Activated CD8-positive, alpha-beta memory T cell treated with anti-CD3 and anti-CD28 coated beads, Interleukin-2, amount 50 U/mL, for 4 hours (primary cell): ENCODE results near the gene CCT5.
"Not testable (repeated sequence)": the region's sequence is repeated elsewhere in the genome, so short reads cannot be mapped to it uniquely, and the experiment has no call there.

Source experiments
- DNase-seq: peaks from one replicate; pipeline ENCODE4 v3.0.0-alpha.2; 2020

The CCT5 gene

DNA sequence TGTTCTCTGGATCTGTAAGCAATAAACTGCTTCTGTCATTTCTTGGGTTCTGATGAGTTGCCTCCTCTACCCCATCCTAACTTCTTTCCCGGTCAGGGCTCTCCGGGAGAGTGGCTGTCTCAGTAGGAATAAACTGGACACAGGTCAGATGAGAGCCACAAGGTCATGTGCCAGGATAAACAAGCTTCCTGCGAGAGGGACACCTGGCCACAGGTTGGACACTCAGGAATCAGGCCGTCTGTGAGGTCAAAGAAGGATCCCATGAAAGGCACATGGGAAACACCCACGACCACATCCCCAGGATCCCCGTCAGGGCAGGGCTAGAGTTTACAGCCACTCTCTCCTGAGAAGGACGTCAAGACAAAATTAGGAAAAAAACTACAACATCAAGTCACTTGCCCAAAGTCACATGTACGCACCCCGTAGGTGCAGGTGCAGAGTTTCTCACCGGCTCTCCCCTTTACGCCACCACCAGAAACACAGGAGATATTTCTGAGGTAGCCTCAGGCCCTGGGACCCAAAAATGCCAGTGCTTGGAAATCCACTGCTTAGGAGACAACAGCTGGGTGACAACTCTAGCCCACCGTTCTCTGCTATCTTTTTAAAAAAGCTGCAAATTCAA is 28.7 kb downstream of the CCT5 start:
- no peak for DNase-seq

DNA sequence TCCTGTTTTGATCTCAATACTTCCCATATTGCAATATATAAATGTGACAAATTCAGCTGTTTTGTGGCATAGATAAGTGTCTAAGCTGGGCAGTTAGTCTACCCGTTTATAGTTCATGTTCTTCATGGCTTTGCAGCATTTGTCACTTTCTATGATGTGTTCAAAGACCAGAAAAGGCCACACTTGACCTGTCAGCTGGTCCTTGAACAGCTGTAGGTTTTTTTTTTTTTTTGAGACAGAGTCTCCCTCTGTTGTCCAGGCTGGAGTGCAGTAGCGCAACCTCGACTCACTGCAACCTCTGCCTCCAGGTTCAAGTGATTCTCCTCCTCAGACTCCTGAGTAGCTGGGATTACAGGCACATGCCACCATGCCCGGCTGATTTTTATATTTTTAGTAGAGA is 29.2 kb downstream of the CCT5 start:
- DNase-seq: no peak

DNA sequence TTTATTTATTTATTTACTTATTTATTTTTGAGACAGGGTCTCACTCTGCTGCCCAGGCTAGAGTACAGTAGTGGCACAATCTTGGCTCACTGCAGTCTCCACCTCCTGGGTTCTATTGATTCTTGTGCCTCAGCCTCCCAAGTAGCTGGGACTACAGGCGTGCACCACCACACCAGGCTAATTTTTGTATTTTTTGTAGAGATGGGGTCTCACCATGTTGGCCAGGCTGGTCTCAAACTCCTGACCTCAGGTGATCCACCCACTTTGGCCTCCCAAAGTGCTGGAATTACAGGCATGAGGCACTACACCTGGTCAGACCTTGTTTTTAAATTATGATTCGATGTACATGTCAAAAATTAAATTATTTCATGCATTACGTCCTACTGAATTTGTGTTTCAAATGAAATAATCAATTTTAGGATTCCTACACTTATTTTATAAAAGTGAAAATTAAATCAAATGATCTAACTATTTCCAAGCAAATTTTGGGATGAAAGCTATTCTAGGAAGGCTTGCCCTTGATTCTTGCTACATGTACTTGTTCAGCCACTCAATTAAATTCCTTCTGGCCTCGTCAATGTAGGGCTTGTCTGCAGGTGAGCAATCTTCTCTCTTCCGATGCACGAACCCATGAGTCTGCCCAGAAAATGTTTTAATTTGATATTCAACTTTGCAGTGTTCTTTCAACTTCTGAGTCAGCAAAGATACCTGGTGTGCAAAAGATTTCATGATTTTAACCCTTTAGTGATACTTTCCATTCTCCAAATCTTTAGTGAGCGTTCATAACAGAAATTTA is 30.0 kb downstream of the CCT5 start:
- DNase-seq: no peak

DNA sequence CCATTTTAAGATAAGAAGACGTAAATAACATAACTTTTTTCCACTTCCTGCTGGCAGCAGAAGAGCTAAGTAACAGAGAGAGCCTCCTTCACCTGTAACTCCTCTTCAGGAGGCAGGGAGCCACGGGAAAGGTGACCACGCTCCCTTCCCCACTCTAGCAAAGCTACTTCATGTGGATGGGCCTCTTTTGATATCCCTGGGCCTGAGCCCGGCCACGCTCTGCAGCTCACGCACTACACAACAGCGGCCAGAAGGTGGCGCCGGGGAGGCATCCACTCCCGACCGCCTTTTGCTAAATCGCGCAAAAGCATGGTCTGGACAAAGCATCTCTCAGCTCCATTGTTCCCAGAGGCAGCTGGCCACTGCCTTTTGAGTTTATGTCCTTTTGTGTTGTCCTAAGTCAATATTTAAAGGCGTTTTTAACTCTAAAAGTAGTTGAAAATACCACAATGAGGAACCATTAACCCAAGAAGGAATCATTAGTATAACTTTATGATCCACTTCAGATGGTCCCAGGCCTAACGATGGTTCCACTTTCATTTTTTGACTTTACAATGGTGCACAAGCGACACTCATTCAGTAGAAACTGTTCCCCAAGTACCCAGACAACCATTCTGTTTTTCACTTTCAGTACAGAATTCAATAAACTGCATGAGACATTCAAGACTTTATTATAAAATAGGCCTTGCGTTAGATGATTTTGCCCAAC is 34.0 kb downstream of the CCT5 start:
- DNase-seq: peak; percentile 79

DNA sequence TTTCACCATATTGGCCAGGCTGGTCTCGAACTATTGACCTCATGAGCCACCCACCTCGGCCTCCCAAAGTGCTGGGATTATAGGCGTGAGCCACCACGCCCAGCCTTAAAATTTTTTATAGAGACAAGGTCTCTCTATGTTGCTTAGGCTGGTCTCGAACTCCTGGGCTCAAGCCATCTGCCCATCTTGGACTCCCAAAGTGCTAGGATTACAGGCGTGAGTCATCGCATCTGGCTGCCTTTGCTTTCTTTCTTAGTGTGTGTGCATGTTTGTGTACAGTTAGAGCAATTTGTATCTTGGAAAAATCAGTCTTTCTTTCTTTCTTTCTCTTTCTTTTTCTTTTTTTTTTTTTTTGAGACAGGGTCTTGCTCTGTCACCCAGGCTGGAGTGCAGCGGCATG is 35.3 kb downstream of the CCT5 start:
- DNase-seq: not testable (repeated sequence)

DNA sequence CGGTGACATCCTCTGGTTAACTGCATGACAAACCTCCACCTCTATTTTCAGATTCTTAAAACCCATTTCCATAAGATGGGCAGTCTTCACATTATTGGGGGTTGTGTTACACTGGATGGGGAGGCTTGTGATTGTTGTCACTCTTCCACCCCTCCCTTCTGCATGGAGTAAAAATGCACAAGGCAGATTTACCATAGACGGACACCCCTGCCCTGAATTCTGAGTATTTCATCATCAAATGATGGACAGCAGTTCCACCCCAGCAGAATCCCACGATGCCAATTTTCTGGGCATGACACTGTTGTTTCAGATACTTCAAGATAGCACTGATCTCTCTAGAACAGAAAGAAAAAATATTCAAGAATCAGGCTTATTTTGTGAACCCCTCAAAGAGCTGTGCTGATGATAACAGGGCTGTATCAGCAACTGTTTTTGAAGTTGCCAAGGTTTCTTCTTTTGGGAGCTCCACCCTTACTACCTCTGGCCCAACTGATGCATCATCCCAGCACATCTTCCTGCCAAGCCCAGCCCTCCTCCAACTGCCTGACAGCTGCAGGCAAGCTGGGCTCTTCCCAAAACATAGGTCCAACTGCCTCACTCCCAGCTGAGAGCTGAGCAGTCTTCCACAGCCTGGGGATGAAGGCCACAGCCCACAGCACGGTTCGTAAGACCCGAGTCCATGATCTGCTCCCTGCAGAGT is 36.2 kb downstream of the CCT5 start:
- DNase-seq: no peak

DNA sequence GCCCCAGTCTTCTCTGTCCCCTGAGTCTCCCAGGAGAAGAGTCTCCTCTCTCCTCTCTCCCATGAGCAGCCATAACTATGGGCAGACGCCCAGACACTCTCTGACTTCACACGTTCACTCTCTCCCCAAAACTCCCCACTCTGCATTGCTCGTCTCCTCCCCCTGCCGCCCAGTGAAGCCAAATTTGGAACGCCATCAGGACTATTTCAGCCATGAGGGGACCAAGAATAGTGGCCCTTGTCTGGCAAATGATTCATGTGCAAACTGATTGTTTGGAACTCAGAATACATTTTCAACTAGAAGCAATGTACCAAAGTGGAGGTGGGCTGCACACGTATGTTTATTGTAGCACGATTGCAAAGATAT is 36.8 kb downstream of the CCT5 start:
- no peak for DNase-seq

DNA sequence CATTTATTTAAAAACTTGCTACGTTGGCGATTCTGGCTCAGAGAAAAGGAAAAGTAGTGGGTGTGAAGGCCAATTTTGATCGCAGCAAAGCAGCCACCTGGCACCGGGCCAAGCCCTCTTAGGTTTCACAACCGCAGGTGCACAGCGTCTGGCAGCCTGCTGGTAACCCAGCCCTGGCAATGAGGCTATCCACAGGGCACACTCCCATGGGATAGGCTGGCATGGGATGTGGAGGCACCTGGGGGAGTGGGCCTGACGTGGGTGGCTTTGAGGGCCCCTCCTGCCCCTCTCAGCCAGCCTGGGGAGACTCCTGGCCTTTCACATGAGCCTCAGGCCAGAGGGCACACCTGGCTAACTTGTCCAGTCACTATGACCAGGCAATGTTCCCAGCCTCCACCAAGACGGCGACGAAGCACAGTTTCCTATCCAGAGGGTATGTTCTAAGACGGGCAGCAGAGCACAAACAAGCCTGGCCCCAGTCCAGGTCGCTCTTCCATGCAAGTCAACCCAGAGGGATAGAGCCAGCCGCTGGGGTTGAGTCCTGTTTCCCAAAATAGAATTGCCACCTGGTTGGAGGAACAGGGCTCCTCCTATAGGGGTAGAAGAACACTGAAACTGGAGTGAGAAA is 38.6 kb downstream of the CCT5 start:
- peak; percentile 34 for DNase-seq

DNA sequence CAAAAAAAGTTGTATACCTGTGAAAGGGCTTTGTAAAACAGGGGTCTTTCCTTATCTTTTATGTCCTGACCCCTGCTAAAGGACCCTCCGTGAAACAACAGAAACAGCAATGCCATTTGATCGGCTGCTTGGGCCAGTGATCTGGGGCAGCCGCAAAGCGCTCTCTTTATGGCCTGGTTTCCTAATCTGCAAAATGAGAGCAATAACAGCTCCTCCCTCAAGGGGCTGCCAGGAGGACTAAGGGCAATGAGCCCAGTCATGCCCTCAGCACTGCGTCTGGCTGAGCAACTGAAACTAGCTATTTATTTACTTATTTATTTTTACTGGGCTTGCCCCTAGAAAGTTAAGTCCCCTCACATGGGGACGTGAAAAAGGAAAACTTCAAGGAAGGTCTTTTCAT is 39.3 kb downstream of the CCT5 start:
- no peak for DNase-seq

DNA sequence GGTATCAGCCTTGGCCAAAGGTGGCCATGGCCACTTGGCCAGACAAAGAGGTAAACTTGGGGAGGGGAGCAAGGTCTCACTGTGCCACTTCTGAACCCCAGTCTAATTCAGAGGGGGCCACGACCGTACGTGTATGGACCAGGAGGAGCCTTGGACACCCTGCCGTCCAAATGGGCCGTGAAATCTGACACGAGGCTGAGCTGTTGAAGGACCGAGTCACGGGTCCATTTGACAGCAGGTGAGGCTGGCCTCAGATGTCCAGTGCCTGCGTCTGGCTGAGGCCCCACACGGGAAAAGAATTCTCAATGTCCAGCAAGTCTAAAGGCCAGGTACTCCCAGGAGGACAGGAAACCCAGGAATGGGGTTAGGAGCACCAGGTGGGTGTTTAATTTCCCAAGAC is 39.9 kb downstream of the CCT5 start:
- DNase-seq: no peak

DNA sequence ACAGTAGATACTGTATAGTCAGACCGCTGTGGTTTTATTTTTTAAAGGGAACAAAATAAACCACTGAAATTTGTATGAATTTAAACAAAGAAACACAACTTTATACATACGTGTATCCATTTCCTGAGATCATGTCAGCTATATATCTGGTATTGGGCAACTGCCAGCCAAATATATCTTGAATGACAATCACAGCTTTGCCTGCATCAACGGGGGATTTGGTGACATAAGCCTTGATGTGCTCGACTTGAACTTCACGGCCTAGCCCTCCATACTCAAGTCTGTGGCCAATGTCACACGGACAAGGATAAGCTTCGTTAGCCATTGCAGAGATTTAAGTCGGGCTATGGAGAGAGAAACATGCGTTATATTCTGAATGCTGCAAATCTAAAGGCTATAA is 40.4 kb downstream of the CCT5 start:
- no peak for DNase-seq

DNA sequence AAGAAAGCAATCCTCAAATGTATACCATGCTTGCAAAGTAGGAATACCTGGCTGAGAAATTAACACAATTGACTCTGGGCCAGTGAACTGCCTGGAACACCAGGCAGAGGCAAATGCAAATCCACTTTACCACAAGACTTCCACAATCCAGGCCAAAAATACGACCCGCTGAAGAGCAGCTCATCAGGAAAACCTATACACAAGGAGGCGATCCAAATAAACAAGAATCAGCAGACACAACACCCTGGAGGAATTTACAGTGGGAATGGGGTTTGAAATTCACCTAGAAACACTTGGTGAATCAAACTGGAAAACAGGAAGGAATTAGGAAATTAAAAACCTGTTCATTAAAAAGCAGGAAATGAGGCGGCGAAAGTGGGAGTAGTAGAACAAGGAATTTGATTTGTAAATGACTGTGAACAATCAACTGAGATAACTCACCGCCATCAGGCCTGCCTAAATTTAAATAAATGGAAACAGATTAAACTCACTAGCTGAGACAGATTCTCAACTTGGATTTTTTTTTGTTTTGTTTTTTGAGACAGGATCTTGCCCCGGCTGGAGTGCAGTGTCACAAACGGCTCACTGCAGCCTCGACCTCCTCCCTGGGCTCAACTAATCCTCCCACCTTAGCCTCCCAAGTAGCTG is 41.7 kb downstream of the CCT5 start:
- no peak for DNase-seq

DNA sequence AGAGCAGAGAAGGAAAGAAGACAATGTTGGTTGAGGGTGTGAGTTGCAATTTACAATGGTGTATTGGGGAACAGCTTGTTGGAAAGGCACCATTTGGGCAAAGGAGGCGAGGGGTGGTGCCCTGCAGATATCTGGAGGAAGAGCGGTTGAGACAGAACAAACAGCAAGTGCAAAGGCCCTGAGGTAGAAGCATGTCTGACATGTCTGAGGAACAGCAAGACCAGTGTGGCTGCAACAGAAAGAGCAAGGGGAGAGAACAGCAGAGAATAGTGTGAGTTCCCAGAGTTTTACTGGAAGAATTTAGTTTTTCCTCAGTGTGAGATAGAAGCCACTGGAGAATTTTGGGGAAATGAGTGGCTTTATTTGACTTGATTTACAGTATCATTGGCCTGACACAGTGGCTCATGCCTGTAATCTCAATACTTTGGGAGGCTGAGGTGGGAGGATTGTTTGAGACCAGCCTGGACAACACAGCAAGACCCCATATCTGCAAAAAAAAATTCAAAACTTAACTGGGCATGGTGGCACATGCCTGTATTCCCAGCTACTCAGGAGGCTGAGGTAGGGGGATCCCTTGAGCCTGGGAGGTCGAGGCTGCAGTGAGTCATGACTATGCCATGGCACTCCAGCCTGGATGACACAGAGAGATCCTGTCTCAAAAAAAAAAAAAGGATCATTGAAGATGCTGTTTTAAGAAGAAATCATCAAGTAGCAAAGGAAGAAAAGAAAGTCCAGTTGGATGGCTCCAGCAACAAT is 44.0 kb downstream of the CCT5 start:
- DNase-seq: no peak

DNA sequence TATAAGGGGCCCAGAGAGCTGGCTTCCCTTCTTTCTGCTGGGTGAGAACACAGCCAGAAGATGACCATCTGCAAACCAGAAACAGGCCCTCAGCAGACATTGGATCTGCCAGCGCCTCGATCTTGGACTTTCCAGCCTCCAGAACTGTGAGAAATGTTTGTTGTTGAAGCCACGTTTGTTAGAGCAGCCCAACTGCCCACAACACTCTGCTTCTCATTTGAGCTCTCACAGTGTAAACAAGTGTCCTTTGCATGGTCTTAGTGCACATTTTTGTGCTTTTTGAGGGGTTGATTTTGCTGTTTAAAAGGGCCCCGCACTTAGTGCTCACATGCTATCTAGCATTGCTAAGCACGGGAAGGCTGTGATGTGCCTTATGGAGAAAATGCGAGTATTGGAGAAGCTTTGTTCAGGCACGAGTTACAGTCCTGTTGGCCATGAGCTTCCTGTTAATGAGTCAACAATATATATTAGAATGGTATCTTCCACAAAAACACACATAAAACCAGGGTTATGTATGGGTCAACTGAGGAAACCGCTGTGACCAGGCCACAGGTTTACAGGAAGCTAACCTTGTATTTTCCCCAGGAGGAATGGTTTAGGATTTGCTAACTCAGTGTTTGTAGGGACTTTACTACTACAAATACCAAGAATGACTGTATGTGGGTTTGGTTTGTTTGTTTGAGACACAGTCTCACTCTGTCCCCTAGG is 45.7 kb downstream of the CCT5 start:
- DNase-seq: no peak

DNA sequence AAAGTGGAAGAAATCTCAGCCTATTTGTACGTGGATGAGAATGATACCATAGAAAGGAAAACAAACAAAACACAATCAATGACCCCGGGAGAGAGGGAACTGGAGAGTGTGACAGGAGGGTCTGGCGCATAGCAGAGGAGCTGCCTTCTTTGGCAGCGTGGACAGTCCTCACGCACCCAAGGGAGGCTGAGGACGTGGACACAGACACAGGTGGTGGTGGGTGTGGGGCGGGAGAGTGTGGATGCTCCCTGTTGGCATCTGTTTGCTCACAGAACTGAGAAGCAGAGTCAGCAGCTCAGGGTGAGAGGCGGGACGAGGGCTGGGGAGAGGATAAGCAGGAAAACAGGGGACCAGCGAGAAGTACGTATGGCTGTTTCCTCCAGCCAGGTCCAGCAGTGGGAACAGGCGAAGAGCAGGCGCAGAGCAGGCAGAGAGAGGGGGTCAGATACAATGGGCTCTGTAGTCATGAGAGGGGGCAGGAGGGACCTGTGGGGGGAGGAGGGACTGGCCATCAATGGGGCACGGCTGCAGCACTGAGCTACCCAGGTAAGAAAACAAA is 47.6 kb downstream of the CCT5 start:
- no peak for DNase-seq

DNA sequence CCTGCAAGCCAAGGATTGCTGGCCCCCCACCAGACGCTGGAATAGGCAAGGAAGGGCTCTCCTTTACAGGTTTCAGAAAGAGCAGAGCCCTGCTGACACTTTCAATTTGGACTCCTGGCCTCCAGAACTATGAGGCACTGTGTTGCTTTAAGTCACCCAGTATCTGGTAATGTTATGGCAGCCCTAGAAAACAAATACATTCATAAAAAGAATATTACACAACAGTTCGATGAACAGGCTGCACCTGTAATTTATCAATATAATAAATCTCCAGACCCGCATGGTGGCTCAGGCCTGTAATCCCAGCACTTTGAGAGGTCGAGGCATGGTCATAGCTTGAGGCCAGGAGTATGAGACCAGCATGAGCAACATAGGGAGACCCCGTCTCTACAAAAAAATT is 50.2 kb downstream of the CCT5 start:
- DNase-seq: no peak

DNA sequence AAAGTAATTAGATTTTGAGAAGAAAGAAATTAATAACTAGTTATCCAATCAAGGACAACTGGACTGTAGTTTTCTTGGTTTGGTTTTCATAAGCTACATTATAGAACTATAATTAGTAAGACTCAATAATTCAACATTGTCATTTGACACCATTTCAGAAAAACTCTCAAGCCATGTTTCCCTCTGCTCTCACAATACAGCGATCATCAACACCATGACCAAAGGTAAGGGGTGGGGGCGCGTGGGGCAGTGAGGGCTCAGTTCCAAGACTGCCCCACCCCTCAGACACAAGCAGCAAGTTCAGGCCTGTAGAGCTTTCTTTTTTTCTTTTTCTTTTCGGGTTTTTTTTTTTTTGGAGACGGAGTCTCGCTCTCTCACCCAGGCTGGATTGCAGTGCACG is 51.2 kb downstream of the CCT5 start:
- no peak for DNase-seq

DNA sequence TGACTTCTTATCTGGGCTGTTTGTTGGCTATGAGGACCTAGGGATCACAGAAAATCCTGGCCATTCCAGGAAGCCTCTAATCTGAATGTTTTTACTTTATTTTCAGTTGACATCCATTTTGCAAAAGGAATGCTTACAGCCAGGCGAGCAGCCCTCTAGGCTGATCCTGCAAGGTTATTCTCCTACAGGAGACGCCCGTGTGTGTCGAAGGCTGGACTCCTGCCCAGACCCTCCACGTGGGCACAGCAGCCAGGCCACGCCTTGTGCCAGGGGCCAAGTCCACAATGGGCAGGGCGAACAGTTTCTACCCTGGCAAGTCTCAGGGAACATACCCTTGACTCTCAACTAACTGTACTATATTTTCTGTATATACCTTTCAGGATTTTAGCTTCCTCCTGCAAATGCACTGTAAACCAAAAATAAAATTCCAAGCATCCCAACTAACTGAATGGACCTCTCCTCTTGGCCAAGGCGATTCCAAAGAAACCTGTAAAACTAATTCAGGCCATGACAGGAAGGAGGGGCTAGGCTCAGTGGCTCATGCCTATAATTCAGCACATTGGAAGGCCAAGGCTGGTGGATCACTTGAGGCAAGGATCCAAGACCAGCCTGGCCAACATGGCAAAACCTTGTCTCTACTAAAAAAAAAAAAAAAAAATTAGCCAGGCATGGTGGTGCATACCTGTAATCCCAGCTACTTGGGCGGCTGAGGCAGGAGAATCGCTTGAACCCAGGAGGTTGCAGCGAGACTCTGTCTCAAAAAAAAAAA is 51.9 kb downstream of the CCT5 start:
- no peak for DNase-seq

DNA sequence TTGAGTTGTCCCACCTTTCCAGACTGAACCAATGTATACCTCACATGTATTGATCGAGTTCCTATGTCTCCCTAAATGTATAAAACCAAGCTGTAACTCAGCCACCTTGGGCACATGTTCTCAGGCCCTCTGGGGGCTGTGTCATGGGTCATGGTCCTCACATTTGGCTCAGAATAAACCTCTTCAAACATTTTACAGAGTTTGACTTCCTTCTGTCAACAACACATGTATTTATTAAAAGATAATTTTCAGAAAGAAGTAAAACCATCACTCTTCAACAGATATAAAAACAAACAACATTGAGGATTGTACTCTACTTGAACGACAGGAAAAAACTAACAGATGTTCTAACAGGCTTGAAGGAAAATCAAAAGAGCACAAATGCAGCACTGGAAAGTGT is 53.1 kb downstream of the CCT5 start:
- no peak for DNase-seq

DNA sequence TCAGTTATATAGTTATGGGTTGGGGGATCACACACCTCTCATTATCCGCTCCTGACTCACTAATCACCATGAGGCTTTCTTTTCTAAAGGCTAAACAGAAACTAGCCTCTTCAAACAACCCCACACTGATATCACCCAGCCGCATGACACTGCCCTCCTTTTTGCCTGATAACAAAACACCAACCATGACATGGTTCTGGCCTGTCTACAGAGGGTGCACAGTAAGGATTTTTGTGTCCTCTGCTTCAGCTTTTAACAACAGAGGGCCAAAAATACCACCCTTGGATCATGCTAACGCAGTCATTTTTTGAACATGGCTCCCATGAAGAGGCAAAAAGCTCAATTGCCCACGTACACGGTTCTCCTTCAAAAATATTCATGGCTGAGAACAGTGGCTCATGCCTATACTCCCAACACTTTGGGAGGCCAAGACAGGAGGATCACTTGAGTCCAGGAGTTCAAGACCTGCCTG is 53.7 kb downstream of the CCT5 start:
- no peak for DNase-seq
